GM18907 (cell line): ENCODE results near the gene GPS1.

Experiments
- ATAC-seq: cut with Tn5 transposase; IDR thresholded peaks from one replicate; pipeline ENCODE4 v1.9.1; 2021; ENCODE audit warnings: mild to moderate bottlenecking, moderate library complexity; ENCODE audit not compliant: unreplicated experiment

The GPS1 gene

DNA sequence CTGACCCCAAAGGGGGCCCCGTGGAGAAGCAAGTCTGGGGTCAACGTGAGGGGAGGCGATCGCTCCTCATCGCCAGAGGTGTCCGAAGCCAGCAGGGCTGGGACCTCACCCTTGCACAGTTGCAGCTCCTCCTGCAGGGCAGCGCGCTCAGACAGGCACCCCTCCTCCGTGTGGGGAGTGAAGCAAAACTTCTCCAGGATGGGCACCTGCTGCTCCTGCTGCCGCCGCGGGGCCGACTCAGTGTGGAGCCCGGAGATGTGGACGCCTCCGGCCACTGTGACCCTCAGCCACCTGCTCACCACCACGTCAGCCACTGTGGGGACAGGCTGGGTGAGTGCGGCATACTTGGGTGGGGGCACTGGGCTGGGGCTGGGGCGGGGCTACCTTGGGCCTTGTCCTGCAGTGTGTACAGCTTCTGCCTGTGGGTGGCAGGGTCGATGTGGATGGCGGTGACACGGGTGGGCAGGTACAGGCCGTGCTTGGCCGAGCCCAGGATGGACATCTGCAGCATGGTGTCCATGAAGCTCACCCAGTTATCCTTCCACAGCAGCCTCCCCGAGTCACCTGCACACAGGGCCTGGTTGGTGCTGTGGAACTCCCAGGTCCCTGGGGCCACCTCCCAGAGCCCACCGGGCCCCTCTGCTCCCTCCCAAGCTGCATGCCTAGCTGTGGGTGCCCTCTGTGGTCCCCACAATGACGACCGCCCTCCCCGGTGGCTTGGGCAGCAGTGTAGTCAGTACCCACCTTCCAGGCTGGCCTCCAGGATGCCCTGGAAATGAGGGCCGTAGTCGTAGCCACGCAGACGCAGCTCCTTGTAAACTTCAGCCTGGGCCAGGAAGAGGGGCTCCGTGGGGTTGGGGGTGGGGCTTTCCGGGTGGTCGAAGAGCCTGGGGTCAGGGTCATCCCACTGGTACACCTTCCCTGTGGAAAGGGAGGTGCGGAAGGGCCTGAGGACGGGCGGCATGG lies 35.5 kb downstream of the GPS1 start:
- no peak for ATAC-seq

DNA sequence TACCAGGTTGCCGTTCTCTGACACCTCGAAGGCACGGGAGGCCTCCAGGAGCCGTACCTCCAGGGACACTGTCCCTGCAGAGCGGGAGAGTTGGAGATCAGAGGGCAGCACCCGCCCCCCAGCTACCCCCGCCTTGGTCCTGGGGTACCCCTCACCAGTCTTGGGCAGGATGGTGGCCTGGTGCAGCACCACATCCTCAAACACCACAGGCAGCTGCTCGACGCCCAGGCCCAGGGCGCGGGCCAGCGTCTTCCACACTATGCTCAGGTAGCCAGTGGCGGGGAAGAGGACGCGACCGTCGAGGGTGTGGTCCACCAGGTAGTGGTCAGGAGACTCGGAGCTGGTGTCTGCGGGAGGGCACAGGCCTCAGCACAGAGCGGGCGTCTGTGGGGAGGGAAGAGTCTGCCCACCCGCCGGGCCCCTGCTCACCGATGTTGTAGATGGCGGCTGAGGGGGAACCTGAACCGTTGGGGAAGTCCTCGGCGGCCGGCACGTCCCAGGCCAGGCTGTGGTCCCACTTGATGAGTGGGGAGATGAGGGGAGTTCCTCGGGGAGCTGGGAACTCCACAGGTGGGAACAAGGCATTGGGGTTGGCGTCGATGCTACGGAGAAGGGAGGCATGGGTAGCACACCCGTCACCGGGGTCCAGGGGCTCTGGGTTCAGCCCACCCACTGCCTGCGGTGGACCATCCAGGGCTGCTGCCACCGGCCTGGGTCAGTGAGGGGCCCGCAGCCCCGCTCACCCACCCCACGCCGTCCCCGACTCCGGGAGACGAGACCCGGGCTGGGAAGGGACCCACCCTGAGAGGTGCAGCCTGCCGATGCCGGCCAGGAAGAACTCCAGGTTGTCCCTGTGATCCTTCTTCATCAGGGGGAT lies 36.5 kb downstream of the GPS1 start:
- ATAC-seq: no peak

DNA sequence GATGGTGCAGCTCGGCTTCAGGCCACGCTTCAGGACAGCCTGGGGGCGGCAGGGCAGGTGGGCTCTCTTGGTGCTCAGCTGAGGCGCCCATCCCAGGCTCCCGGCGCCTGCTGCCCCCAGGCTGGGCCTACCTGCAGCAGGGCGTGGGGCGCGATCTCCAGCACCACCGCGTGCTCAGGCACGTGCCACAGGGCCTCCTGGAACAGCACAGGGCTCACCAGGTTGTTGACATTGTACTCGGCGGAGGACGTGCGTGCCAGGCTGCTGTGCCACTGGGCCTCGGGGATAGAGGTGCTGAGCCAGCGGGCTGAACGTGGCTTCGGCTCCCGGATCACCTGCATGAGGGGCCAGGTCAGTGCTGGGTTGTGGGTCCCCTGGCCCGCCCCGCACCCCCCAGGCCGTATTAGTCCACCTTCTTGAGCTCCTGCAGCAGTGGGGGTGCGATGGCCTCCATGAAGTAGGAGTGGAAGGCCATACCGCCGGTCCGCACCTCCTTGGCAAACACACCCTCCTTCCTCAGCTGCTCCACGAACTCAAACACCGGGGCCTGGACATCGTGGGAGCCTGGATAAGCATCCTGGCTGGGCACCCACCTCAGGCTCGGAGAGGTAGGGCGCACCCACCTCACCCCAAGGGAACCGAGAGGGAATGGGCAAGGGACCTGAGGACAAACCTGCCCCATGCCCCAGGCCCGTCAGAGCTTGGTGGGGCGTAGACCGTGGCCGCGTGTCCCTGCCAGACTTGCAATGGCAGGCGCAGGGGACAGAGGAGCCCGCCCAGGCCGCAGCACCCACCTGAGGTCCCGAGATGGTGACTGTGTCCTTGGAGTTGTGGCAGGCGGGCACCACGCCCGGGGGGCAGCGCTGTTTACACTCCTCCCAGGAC lies 37.4 kb downstream of the GPS1 start:
- no peak for ATAC-seq

DNA sequence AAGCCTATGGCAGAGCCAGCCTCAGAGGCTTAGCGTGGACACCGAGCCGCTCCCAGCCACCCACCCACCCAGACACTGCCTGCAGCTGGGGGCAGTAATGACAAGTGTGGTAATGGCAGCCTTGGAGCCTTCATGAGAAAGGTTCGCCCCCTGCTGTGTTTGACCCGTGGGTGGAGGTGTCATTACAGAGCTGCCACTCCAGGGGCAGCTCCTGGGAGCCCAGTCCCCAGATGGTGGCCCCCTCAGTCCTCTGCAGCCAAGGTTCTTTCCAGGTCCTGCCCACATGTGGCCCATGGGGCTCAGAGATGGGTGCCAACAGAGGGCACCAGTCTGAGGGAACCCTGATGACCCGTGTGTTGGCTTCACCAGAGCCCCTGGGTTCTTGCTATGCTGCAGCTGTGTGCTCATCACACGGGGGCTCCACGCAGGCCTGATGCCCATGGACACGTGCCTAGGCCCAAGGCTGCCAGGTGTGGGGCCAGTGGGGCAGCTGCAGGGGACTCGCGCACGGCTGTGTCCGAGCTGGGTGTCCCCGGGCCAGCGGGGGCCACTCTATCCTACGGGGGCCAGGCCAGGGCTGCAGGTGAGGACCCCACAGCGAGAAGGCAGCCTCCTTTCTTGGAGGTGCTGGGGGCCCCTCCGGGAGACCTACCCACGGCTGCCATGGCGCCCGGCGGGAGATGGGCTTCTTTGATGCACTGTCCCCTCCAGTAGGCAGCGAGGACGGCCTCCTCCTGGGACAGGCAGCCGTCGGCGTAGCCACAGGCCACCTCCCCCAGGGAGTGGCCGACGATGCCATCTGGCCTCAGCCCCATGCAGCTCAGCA lies 38.2 kb downstream of the GPS1 start:
- ATAC-seq: no peak

DNA sequence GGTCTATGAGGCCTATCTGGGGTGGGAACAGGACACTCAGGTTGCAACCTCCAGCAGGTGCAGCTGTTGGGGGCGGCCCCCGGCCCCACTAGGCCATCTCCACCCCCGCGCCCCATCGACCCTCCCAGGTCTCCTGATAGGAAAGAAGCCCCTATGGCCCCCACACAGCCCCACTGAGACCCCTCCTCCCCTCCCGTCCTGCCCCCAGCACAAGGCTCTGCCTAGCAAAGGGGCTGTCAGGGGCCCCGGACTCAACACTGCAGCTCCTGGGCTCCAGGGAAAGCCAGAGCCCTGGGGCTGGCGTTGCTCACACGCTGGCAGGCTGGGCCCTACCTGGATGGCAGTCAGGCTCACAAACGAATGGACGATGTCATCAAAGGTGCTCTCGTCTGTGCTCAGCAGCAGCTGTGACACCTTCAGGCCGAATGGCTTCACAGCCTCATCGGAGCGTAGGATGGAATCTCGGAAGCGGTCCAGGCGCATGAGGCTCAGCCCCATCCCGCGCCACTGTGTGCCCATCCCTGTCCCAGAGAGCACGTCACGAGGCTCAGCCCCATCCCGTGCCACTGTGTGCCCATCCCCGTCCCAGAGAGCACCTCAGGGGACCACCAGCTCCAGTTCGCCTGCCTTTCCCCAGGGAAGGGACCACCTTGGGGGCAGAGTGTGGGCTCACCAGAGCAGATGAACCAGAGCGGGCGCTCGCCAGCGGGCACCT lies 39.0 kb downstream of the GPS1 start:
- ATAC-seq: no peak

DNA sequence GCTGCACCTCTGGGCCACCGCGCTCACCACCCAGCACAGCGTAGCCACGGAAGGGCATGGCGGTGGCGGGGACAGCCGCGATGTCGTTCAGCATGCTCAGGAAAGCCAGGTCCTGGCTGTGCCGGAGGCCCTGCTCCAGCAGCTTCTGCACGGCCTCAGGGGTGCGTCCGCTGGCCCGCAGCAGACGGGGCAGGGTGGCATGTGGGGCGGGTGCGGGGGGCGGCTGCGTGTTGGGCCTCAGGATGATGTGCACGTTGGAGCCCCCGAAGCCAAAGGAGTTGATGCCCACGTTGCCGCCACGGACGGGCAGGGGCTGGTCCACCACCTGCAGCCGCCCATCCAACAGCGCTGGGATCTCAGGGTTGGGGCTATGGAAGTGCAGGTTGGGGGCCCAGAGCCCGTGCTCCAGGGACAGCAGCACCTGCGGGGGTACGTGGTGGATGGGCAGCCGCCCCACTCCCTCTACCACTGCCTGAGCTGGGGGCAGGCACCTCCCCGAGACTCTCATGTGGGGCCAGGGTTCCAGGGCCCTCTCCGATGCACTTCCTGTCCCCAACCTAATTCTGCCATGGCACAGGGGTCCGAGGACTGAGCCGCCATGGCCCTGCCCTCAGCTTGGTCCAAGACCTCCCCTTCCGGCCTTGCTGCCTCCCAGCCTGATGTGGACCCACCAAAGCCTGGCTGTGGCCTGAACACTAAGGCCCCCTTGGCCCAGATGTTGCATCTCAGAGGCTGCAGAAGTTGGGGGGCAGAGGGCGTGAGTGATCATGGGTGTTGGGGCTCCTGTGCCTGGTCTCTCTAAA lies 39.8 kb downstream of the GPS1 start:
- ATAC-seq: no peak

DNA sequence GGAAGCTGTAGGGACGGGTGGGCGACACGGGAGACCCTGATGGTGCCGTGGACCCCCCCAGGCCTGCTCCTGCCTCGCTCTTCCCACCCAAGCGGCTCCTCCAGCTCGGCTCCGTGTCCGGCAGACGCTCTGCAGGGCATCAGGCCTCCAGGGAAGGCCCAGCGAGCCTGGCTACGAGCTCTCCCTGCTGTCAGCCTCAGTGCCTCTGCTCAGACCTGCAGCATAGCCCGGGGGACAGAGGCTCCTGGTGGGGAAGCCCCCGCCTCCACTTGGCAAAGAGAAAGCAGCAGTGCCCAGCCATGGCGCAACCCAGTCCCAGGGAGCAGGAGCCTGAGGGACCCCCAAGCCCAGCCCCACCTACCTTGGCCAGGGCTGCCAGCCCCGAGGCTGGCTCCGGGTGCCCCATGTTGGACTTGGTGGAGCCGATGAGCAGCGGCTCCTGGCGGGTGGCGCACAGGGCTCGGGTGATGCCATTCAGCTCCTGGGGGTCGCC lies 40.4 kb downstream of the GPS1 start:
- no peak for ATAC-seq

DNA sequence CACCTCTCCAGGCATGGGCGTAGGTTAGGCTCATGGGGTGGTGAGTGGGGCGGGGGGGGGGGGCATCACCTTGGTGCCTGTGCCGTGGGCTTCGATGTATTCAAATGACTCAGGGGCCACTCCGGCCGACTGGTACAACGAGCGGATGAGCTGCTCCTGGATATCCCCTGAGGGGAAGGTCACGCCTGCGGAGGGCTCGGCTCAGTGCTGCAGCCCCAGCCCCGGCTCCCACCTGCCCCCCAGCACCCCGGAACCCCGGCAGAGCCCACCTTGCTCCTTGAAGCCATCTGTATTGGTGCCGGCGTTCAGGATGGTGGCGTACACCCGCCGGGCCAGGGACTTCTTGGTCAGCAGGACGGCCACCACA lies 40.9 kb downstream of the GPS1 start:
- ATAC-seq: no peak

DNA sequence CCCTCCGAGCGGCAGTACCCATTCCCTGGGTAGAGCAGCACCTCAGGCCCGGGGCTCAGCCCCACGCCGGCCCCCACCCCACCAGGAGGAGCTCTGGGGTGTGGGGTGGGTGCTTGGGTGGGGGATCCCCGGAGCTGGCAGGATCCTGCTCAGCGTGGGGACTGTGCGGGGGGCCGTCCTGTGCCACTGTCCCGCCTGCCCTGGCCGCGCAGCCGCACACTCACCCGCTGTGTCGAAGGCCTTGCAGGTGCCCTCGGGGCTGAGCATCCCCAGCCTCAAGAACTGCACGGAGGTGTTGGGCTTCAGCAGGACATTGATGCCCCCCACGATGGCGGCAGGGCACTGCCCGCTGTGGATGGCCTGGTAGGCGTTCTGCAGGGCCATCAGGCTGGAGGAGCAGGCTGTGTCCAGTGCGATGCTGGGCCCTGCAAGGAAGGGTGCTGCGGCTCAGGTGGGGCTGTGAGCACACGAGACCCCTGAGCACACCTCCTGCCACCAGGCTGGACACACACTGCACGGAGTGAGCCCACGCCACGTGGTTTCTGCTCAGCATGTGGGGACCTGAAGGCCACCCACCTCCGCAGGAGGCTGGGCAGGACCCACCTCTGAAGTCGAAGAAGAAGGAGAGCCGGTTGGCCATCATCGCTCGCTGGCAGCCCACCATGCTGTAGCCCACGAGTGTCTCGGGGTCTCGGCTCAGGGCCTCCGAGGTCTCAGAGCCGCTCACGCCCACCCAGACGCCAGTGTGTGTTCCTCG lies 41.5 kb downstream of the GPS1 start:
- no peak for ATAC-seq

DNA sequence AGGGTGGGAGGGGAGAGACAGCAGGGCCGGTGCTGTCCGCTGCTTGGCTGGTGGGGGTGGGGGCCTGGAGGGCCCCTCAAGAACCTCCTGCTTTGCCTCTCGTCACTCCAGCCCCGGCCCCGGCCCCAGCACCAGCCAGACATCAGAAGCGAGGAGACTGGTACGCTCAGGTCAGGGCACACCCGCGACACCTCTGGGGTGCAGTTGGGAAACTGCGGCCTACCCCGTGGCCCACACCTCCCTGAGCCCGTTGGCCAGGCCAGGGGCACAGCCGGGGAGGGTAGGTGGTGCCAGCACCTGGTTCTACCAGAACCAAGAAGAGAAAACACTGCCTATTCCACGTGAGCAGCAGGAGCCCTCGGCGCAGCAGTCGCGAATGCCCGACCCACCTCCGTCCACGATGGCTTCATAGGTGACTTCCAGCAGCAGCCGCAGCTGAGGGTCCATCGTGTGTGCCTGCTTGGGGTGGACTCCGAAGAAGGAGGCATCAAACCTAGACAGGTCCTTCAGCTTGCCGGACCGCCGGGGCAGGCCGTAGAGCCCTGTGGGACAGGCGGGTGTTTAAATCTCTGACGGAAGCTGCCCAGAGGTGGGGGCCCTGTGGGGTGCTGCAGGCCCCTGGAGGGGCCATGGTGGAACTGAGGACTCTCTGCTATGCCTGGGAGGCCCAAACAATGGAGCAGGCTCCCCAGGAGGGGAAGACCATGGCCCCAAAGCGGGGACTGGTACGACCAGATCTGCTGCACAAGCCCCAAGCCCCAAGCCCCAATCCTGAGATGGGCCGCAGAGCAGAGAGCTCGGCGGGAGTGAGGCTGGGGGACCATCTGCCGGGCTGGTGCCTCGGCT lies 43.5 kb downstream of the GPS1 start:
- no peak for ATAC-seq

DNA sequence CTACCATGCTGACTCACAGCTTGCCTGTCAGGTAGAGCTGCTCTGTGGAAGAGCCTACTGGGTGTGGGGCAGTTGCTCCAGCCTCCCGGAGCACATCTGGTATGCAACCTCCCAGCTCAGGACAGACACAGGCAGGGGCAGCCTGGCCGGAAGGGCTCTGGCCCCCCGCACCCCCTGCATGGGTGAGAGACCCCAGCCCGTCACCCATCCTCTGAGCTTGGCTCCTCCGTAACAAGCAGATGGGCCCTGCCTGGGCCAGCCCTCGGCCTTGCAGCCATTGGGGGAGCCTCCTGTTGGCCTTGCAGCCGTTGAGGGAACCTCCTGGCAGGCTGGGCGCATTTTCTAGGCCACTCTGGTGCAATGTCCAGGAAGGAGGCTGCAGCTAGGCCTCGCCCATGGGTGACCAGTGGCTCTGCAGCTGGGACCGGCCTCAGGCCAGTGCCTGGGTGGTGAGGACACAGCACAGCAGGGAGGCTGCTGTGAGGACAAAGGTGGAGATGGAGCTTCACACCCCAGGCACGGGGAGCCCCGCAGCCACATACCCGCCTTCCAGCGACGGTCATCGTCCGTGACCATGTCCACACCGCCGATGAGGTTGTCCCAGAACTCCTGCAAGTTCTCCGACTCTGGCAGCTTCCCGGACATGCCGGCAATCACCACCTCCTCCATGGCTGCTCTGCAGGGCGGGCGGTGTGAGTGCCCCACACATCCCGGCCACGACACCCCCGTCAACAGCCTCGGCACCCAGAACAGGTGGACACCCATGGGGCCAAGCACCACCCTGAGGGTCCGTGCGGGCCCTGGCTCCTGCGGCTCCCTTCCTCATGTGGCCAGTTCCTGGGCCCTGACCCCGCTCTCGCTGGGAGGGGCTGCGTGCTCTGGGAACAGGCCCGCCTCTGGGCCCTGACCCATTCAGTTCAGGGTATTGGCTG lies 44.3 kb downstream of the GPS1 start:
- ATAC-seq: no peak

DNA sequence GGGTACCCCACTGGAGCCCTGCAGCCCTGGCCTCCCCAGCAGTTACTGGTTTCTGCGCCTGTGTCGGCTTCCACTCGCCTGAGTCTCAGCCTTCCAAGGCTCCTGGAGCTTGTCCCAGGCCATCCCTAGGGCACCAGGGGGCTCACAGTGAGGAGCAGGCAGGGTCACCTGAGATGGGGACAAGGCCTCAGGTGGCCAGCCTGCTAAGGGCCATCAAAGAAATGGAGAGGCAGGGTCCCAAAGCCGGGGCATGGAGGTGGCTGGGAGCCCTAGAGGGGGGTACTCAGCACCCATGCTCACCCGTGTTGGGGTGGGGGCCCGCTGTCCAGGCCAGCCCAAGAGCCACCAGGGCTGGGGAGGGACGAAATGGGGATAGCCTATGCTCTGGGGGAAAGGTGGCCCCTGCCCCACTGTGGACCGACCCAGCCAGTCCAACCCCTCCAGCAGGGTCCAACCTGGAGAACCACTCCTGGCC lies 45.0 kb downstream of the GPS1 start:
- ATAC-seq: no peak

DNA sequence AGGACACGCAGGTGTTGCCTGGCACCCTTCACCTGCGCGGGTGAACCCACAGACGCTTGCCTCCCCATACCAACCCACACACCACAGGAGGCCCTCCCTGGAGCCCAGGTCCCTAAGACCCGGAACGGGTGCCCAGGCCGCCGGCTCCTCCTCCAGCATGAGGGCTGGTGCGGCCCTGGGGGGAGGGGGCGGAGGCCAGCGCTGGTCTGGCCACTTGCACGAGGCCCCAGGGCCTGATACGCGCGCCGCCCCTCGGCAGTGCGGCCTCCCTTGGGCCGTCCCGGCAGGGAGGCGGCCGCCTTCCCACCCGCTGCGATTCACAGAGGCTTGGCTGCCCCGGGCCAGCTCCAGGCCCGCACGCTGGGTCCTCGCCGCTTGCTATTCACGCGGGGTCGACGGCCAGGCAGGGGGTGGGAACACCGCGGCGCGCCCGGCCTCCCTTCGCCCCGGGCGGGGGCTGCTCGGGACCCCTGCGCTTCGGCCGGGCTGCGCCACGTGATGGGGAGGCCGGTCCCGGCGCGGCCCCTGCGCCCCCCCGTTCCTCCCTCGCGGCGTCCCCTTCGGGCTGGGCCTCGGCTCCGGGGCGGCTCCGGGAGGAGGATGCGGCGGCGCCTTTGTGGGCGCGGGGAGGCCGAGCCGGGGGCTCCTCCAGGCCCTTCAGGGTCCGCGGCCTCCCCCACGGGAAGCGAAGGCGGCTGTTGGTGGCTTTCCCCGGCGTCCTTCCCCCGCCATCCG lies 45.7 kb downstream of the GPS1 start:
- peak; percentile 5 for ATAC-seq

DNA sequence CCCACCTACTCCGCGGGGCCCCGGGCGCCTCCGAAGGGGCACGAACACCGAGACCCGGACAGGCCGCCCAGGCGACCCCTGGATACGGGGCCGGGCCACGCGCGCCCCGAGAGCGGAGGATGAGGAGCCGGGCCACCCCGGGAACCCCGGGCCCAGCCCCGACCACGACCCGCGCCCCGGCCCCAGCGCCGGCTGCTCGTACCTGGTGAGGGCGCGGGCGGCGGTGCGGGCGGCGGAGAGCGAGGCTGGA lies 46.1 kb downstream of the GPS1 start:
- ATAC-seq: no peak
